GM10266 (cell line): Measurements from ENCODE around the gene SLC6A4.

Experiments
- DNase-seq: peaks from one replicate; pipeline ENCODE4 v3.0.0; 2012; ENCODE audit errors: extremely low spot score
- TF ChIP-seq, protein P1 (sequence below): IDR thresholded peaks from 2 replicates; pipeline ENCODE4 v1.5.1; 2012; ENCODE audit warnings: mild to moderate bottlenecking, low read depth; ENCODE audit not compliant: control insufficient read depth, insufficient read depth; ENCODE audit errors: missing control alignments

The SLC6A4 gene

DNA sequence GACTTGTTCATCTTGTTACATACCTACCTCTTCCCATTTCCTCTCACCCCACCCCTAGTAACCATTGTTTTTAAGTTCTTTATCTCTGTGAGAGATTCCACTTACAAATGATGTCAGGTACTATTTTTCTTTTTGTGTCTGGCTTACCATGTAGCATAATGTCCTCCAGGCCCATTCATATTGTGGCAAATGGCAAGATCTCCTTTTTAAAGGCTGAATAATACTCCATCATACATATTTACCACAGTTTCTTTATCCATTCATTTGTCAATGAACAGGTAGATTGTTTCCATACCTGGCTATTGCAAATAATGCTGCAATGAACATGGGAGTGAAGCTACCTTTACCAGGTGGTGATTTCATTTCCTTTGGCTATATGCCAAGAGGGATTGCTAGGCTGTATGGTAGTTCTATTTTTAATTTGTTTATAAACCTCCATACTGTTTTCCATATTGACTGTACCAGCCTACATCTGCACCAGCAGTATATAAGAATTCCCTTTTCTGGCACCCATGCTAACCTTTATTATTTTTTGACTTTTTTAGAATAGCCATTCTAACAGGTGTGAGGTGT, 65.0 kb downstream of the SLC6A4 start:
- DNase-seq: no peak
- TF ChIP-seq, protein P1, sequence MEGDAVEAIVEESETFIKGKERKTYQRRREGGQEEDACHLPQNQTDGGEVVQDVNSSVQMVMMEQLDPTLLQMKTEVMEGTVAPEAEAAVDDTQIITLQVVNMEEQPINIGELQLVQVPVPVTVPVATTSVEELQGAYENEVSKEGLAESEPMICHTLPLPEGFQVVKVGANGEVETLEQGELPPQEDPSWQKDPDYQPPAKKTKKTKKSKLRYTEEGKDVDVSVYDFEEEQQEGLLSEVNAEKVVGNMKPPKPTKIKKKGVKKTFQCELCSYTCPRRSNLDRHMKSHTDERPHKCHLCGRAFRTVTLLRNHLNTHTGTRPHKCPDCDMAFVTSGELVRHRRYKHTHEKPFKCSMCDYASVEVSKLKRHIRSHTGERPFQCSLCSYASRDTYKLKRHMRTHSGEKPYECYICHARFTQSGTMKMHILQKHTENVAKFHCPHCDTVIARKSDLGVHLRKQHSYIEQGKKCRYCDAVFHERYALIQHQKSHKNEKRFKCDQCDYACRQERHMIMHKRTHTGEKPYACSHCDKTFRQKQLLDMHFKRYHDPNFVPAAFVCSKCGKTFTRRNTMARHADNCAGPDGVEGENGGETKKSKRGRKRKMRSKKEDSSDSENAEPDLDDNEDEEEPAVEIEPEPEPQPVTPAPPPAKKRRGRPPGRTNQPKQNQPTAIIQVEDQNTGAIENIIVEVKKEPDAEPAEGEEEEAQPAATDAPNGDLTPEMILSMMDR: no peak

- TF ChIP-seq, protein P1: no peak
- no peak for DNase-seq
Observed at GRCh38 chr17:30165960-30166359, 69.5 kb downstream of the SLC6A4 start.

DNA sequence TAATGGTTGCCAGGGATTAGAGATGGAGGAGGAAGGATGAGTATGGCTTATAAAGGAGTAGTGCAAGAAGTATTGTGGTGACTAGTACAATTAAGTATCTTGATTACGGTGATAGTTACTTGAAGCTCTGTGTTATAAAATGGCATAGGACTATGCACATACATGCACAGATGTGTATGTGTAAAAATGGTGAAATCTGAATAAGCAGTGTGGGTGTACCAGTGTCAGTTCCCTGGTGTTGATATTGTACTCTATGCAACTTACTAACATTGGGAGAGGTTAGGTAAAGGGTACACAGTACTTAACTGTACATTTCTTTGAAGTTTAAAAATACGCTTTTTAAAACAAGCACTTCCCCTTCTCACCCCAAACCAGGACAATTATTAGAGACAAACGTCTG, 70.3 kb downstream of the SLC6A4 start:
- TF ChIP-seq, protein P1: no peak
- DNase-seq: no peak

DNA sequence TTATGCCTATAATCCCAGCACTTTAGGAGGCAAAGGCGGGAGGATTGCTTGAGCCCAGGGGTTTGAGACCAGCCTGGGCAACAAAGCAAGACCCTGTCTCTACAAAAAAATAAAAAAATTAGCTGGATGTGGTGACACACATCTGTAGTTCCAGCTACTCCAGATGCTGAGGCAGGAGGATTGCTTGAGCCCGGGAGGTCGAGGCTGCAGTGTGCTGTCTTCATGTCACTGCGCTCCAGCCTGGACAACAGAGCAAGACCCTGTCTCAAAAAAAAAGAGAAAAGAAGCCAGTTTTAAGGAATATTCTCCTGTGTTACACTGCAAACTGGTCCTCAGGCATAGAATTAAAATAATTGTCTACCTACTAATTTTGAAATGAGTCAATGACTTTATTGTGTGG, 71.0 kb downstream of the SLC6A4 start:
- TF ChIP-seq, protein P1: no peak
- no peak for DNase-seq

DNA sequence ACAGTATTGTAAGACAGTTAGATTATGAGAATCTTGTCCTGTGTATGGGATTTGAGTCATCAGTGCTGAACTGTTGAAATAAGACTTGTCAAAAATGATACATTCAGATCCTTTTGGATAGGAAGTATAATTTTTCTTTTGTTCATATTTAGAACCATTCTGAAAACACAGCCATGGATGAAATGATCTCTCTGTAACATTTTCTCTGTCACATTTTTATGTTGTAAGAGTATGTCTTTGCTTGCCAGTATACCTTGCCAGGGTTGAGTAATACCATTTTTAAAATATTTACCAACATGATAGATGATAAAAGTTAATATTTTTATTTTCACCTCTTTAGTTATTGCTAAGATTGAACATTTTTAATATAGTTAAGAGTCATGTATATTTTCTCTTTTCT, 73.9 kb downstream of the SLC6A4 start:
- TF ChIP-seq, protein P1: no peak
- DNase-seq: no peak

DNA sequence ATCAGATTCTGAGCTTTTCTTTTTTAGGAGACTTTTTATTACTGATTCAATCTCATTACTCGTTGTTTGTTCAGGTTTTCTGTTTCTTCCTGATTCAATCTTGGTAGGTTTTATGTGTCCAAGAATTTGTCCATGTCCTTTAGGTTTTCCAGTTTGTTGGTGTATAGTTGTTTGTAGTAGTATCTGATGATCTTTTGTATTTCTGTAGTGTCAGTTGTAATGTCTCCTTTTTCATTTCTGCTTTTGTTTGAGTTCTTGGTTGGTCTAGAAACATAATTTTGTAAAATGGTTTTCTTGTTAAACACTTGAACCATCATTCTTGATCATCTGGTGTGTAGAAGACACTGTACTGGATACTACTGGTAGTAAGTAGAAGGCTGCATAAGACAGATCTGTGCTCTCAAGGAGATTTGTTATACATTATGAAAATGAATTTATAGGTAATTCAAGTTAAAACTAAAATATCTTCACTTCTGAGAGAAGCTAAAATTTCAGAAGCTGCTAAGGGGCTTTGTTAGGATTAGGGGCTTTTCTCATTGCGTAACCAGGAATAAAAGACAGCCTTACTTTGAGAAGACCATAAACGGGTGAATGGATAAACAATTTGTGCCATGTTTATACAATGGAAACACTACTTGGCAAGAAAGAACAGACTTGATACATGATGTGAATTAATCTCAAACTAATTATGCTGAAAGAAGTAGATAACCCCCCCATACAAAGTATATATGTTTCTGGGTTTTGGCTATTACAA, 74.9 kb downstream of the SLC6A4 start:
- TF ChIP-seq, protein P1: no peak
- DNase-seq: no peak

DNA sequence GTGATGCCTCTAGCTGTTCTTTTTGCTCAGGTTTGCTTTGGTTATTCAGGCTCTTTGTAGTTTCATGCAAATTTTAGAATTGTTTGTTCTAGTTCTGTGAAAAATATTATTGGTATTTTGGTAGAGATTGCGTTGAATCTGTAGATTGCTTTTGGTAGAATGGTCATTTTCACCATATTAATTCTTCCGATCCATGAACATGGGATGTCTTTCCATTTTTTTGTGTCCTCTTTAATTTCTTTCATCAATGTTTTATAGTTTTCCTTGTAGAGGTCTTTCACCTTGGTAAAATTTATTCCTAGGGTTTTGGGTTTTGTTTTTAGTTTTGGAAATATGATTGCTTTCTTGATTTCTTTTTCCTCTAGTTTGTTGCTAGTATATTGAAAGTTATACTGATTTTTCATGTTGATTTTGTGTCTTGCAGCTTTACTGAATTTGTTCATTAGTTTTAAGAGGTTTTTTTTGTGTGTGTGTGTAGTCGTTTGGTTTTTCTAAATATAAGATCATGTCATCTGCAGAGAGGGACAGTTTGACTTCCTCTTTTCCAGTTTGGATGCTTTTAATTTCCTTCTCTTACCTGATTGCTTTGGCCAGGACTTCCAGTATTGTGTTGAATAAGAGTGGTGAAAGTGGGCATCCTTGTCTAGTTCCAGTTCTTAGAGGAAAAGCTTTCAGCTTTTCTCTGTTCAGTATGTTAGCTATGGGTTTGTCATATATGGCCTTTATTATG, 76.4 kb downstream of the SLC6A4 start:
- TF ChIP-seq, protein P1: no peak
- DNase-seq: no peak
